PFSK-1 (cell line): Measurements from ENCODE around the gene CLMN.

Experiments used
- FOXP2 ChIP-seq: optimal IDR thresholded peaks from 2 replicates; pipeline ENCODE3; 2011; ENCODE audit warnings: borderline replicate concordance, control low read depth, inconsistent platforms; ENCODE audit not compliant: insufficient read depth; ENCODE audit errors: extremely low read length, extremely low read depth
- POLR2AphosphoS5 ChIP-seq: IDR thresholded peaks from 2 replicates; pipeline ENCODE4 v1.6.1; 2012; ENCODE audit warnings: low read depth, mild to moderate bottlenecking, control low read depth, low read length, moderate library complexity
- REST ChIP-seq, 2 experiments: IDR thresholded peaks; 2 replicates each; pipeline versions ENCODE4 v1.6.1 to v1.8.0; 2011 to 2012; ENCODE audit warnings: low read depth in 2 of 2, low read length in 2 of 2, control low read depth in 1 of 2, inconsistent platforms in 1 of 2, mild to moderate bottlenecking in 1 of 2, moderate library complexity in 1 of 2; ENCODE audit not compliant: insufficient read depth in 1 of 2
- SIN3A ChIP-seq: IDR thresholded peaks from 2 replicates; pipeline ENCODE4 v1.6.1; 2012; ENCODE audit warnings: mild to moderate bottlenecking, low read length, moderate library complexity, borderline replicate concordance; ENCODE audit not compliant: insufficient read depth
- TAF1 ChIP-seq: IDR thresholded peaks from 2 replicates; pipeline ENCODE4 v1.6.1; 2012; ENCODE audit warnings: low read length, control low read depth, borderline replicate concordance; ENCODE audit not compliant: insufficient read depth

The CLMN gene

GRCh38 chr14:95321693-95322455 lies 2.2 kb upstream of the CLMN start:
- TF ChIP-seq SIN3A: no peak

- TF ChIP-seq POLR2AphosphoS5: no peak
Observed at GRCh38 chr14:95320955-95321600, 1.4 kb upstream of the CLMN start.

- TF ChIP-seq REST (IDR thresholded peaks at IDR 0.05; ENCODE audit: insufficient read depth in 1 of 2, low read depth in 2 of 2, low read length in 2 of 2): no peak
- no peak for TF ChIP-seq SIN3A
- TF ChIP-seq TAF1: no peak
- TF ChIP-seq POLR2AphosphoS5: no peak
- TF ChIP-seq FOXP2: no peak
Observed at GRCh38 chr14:95320078-95320895, 579 bp upstream of the CLMN start.

GRCh38 chr14:95318399-95319311 lies 1.1 kb downstream of the CLMN start:
- TF ChIP-seq POLR2AphosphoS5 (no peak), SIN3A (no peak), FOXP2 (no peak), TAF1 (no peak), REST (IDR thresholded peaks at IDR 0.05; ENCODE audit: insufficient read depth in 1 of 2, low read depth in 2 of 2, low read length in 2 of 2) (no peak)

GRCh38 chr14:95317817-95318343 lies 1.8 kb downstream of the CLMN start:
- TF ChIP-seq FOXP2 (no peak), TAF1 (no peak), SIN3A (no peak), POLR2AphosphoS5 (no peak), REST (IDR thresholded peaks at IDR 0.05; ENCODE audit: insufficient read depth in 1 of 2, low read depth in 2 of 2, low read length in 2 of 2) (no peak)

GRCh38 chr14:95316821-95317220 lies 2.9 kb downstream of the CLMN start:
- no peak for TF ChIP-seq FOXP2
- no peak for TF ChIP-seq POLR2AphosphoS5
- no peak for TF ChIP-seq TAF1
- no peak for TF ChIP-seq REST (IDR thresholded peaks at IDR 0.05; ENCODE audit: insufficient read depth in 1 of 2, low read depth in 2 of 2, low read length in 2 of 2)
- TF ChIP-seq SIN3A: no peak
